Neural cell (in vitro differentiated cells): ENCODE data around the gene PRICKLE2. TPM values are rescaled to one million over a fixed set of nuclear protein-coding genes. Genes with fewer than 3 reads are reported as not detected.

Experiments used
- H2AFZ ChIP-seq: fragments of 200-600, 300-800 bp; sonication (generic), shearing (Covaris generic); 2 replicates; pipeline ENCODE4 v1.6.0; 2014; ENCODE audit warnings: low read depth, mild to moderate bottlenecking, antibody characterized with exemption, low read length, moderate library complexity
- H3F3A ChIP-seq: fragments of 200-600 bp; shearing (Covaris generic); 2 replicates; pipeline ENCODE4 v1.6.1; 2016; ENCODE audit warnings: mild to moderate bottlenecking, moderate library complexity, mixed read lengths, antibody characterized with exemption, low read length; ENCODE audit not compliant: insufficient read depth, poor library complexity, severe bottlenecking
- H3K27ac ChIP-seq: fragments of 200-600, 300-800 bp; sonication (generic), shearing (Covaris generic); 2 replicates; pipeline ENCODE4 v1.5.1; 2014; ENCODE audit warnings: mild to moderate bottlenecking, low read length, moderate library complexity
- H3K27me3 ChIP-seq: fragments of 300-800, 200-600 bp; sonication (generic), shearing (Covaris generic); 2 replicates; pipeline ENCODE4 v1.6.0; 2014; ENCODE audit warnings: mild to moderate bottlenecking, low read depth, low read length, moderate library complexity; ENCODE audit not compliant: insufficient read depth
- H3K36me3 ChIP-seq: fragments of 300-800, 200-600 bp; sonication (generic), shearing (Covaris generic); 2 replicates; pipeline ENCODE4 v1.5.1; 2014; ENCODE audit warnings: mild to moderate bottlenecking, antibody characterized with exemption, low read length, moderate library complexity; ENCODE audit not compliant: insufficient read depth
- H3K4me2 ChIP-seq: fragments of 300-800, 200-600 bp; sonication (generic), shearing (Covaris generic); 2 replicates; pipeline ENCODE4 v1.6.0; 2014; ENCODE audit warnings: mild to moderate bottlenecking, low read length
- H3K4me3 ChIP-seq: fragments of 300-800, 200-600 bp; sonication (generic), shearing (Covaris generic); 2 replicates; pipeline ENCODE4 v1.5.1; 2014; ENCODE audit warnings: mild to moderate bottlenecking, low read length, moderate library complexity
- H3K79me2 ChIP-seq: fragments of 200-600 bp; shearing (Covaris generic); replicated peaks from 2 replicates; pipeline ENCODE4 v1.6.0; 2014; ENCODE audit warnings: mild to moderate bottlenecking, low read length, moderate library complexity; ENCODE audit not compliant: insufficient read depth
- H3K9ac ChIP-seq: fragments of 300-800, 200-600 bp; sonication (generic), shearing (Covaris generic); 2 replicates; pipeline ENCODE4 v1.6.1; 2016; ENCODE audit warnings: mild to moderate bottlenecking, low read length, mixed read lengths
- H3K9me2 ChIP-seq: fragments of 200-600 bp; shearing (Covaris generic); 2 replicates; pipeline ENCODE4 v1.6.1; 2016; ENCODE audit warnings: mild to moderate bottlenecking, low read length, mixed read lengths; ENCODE audit not compliant: insufficient read depth
- H3K9me3 ChIP-seq: fragments of 200-600, 300-800 bp; sonication (generic), shearing (Covaris generic); 2 replicates; pipeline ENCODE4 v1.6.1; 2016; ENCODE audit warnings: mild to moderate bottlenecking, mixed run types, low read length, moderate library complexity, mixed read lengths
- H4K20me1 ChIP-seq: fragments of 200-600 bp; shearing (Covaris generic); 2 replicates; pipeline ENCODE4 v1.6.1; 2016; ENCODE audit warnings: mild to moderate bottlenecking, mixed run types; ENCODE audit not compliant: insufficient read depth
- CTCF ChIP-seq: fragments of 450-650 bp; IDR thresholded peaks from 2 replicates; pipeline ENCODE4 v1.5.1; 2014; ENCODE audit warnings: antibody characterized with exemption, mild to moderate bottlenecking, moderate library complexity; ENCODE audit not compliant: poor library complexity, severe bottlenecking
- EP300 ChIP-seq: fragments of 450-650 bp; conservative IDR thresholded peaks from 2 replicates; pipeline ENCODE4 v1.6.1; 2014; ENCODE audit warnings: antibody characterized with exemption, mild to moderate bottlenecking, moderate library complexity; ENCODE audit not compliant: poor library complexity, severe bottlenecking
- EZH2 ChIP-seq: fragments of 200-600, 300-800 bp; shearing (Covaris generic), sonication (generic); IDR thresholded peaks from 2 replicates; pipeline ENCODE4 v1.6.1; 2014; ENCODE audit warnings: antibody characterized with exemption, low read length, borderline replicate concordance, mild to moderate bottlenecking; ENCODE audit not compliant: insufficient read depth, poor library complexity, severe bottlenecking
- MXI1 ChIP-seq: fragments of 450-650 bp; conservative IDR thresholded peaks from 2 replicates; pipeline ENCODE4 v1.6.1; 2014; ENCODE audit warnings: antibody characterized with exemption, mild to moderate bottlenecking; ENCODE audit not compliant: poor library complexity, severe bottlenecking
- POLR2AphosphoS5 ChIP-seq: IDR thresholded peaks from 2 replicates; pipeline ENCODE4 v1.6.1; 2012
- RAD21 ChIP-seq: fragments of 450-650 bp; conservative IDR thresholded peaks from 2 replicates; pipeline ENCODE4 v1.6.1; 2014; ENCODE audit warnings: antibody characterized with exemption, mild to moderate bottlenecking, moderate library complexity
- REST ChIP-seq: IDR thresholded peaks from 2 replicates; pipeline ENCODE4 v1.6.1; 2012; ENCODE audit warnings: borderline replicate concordance
- SMC3 ChIP-seq: fragments of 450-650 bp; conservative IDR thresholded peaks from 2 replicates; pipeline ENCODE4 v1.6.1; 2014; ENCODE audit warnings: antibody characterized with exemption, mild to moderate bottlenecking, moderate library complexity; ENCODE audit not compliant: poor library complexity
- TAF1 ChIP-seq: IDR thresholded peaks from 2 replicates; pipeline ENCODE4 v1.6.1; 2012; ENCODE audit warnings: low read depth
- polyA plus RNA-seq: library from polyadenylated mRNA; depleted of rRNA; stranded (reverse); fragments of >200 nt; gene quantifications from 2 replicates; pipeline ENCODE4 v1.2.3, GENCODE V29; 2014

Gene PRICKLE2
- polyA plus RNA-seq, 1 donor from 2014 or later, result 8.7 TPM

- H3K9me3 ChIP-seq, result no peaks in the 10 kb centered on the region
- H3F3A ChIP-seq, result no peaks in the 10 kb centered on the region
- H4K20me1 ChIP-seq, result no peaks in the 10 kb centered on the region
Observed at GRCh38 chr3:64114651-64115050, 110.6 kb downstream of the PRICKLE2 start.

GRCh38 chr3:64111872-64112271 lies 113.4 kb downstream of the PRICKLE2 start:
- Histone ChIP-seq H3K9me3 (no peaks in the 10 kb centered on the region), H3K27ac (no peak overlapping the region)
- no peak for TF ChIP-seq TAF1
- no peak for TF ChIP-seq EZH2
- TF ChIP-seq RAD21, result no peak
- TF ChIP-seq MXI1, result no peak
- no peak for TF ChIP-seq REST
- no peak for TF ChIP-seq CTCF
- no peak for TF ChIP-seq POLR2AphosphoS5

More at GRCh38 chr3:64114651-64115050, 110.6 kb downstream of the PRICKLE2 start:
- Histone ChIP-seq H3K27me3 (no peaks in the 10 kb centered on the region), H2AFZ (no peak overlapping the region), H3K9ac (no peak overlapping the region), H3K9me2 (no peaks in the 10 kb centered on the region), H3K27ac (no peak overlapping the region), H3K4me2 (no peak overlapping the region), H3K36me3 (no peaks in the 10 kb centered on the region), H3K79me2 (no peaks in the 10 kb centered on the region), H3K4me3 (no peak overlapping the region)
- TF ChIP-seq CTCF (no peak), TAF1 (no peak), MXI1 (no peak), EZH2 (no peak), RAD21 (no peak), REST (no peak), POLR2AphosphoS5 (no peak), SMC3 (no peak), EP300 (no peak)

More at GRCh38 chr3:64111872-64112271, 113.4 kb downstream of the PRICKLE2 start:
- Histone ChIP-seq H2AFZ (no peak overlapping the region), H4K20me1 (no peaks in the 10 kb centered on the region), H3K36me3 (no peaks in the 10 kb centered on the region), H3K4me3 (no peak overlapping the region), H3K9me2 (no peaks in the 10 kb centered on the region), H3K9ac (no peak overlapping the region), H3K27me3 (no peaks in the 10 kb centered on the region), H3K79me2 (no peaks in the 10 kb centered on the region), H3K4me2 (no peak overlapping the region), H3F3A (no peaks in the 10 kb centered on the region)
